T-helper 2 cell treated with Interferon-gamma antibody and Interleukin-4, amounts not matched to agents 5 μg/mL and 100 μg/mL, for 36 hours (primary cell): ENCODE data around the gene OCLN.
"Not testable (repeated sequence)": the region's sequence is repeated elsewhere in the genome, so short reads cannot be mapped to it uniquely, and the experiment has no call there.

Experiments used
- DNase-seq: peaks from one replicate; pipeline ENCODE4 v3.0.0; 2021; ENCODE audit warnings: low spot score
- H3K27ac Mint-ChIP-seq: one replicate; pipeline ENCODE4 v1.8.0; 2021; ENCODE audit warnings: mild to moderate bottlenecking, mixed read lengths
- H3K27me3 Mint-ChIP-seq: one replicate; pipeline ENCODE4 v1.8.0; 2021; ENCODE audit warnings: low read depth, mixed read lengths
- H3K36me3 Mint-ChIP-seq: one replicate; pipeline ENCODE4 v1.8.0; 2021; ENCODE audit warnings: low read depth, mixed read lengths
- H3K4me1 Mint-ChIP-seq: one replicate; pipeline ENCODE4 v1.8.0; 2021; ENCODE audit warnings: low read depth, mixed read lengths
- H3K4me3 Mint-ChIP-seq: one replicate; pipeline ENCODE4 v1.8.0; 2022; ENCODE audit warnings: mild to moderate bottlenecking, moderate library complexity, mixed read lengths
- H3K9me3 Mint-ChIP-seq: one replicate; pipeline ENCODE4 v1.8.0; 2021; ENCODE audit warnings: mixed read lengths

The OCLN gene

GRCh38 chr5:69568072-69568471 is 75.5 kb downstream of the OCLN start:
- H3K4me3 Mint-ChIP-seq, H3K36me3 Mint-ChIP-seq, H3K4me1 Mint-ChIP-seq, H3K27me3 Mint-ChIP-seq, H3K9me3 Mint-ChIP-seq, H3K27ac Mint-ChIP-seq, DNase-seq: not testable (repeated sequence)

GRCh38 chr5:69583356-69583755 is 90.8 kb downstream of the OCLN start:
- not testable (repeated sequence) for H3K27ac Mint-ChIP-seq, H3K27me3 Mint-ChIP-seq, H3K36me3 Mint-ChIP-seq, H3K4me1 Mint-ChIP-seq, DNase-seq, H3K9me3 Mint-ChIP-seq, H3K4me3 Mint-ChIP-seq

- not testable (repeated sequence) for H3K4me1 Mint-ChIP-seq, H3K27me3 Mint-ChIP-seq, DNase-seq, H3K9me3 Mint-ChIP-seq, H3K27ac Mint-ChIP-seq, H3K36me3 Mint-ChIP-seq, H3K4me3 Mint-ChIP-seq
These were observed 103.7 kb downstream of the OCLN start for GRCh38 chr5:69596114-69596840.

GRCh38 chr5:69601947-69602346 is 109.4 kb downstream of the OCLN start:
- not testable (repeated sequence) for H3K4me3 Mint-ChIP-seq, DNase-seq, H3K27ac Mint-ChIP-seq

GRCh38 chr5:69606839-69607238 is 114.2 kb downstream of the OCLN start:
- not testable (repeated sequence) for H3K9me3 Mint-ChIP-seq, H3K4me3 Mint-ChIP-seq, DNase-seq, H3K27ac Mint-ChIP-seq, H3K27me3 Mint-ChIP-seq, H3K4me1 Mint-ChIP-seq, H3K36me3 Mint-ChIP-seq

More at GRCh38 chr5:69601947-69602346, 109.4 kb downstream of the OCLN start:
- not testable (repeated sequence) for H3K36me3 Mint-ChIP-seq, H3K9me3 Mint-ChIP-seq, H3K27me3 Mint-ChIP-seq, H3K4me1 Mint-ChIP-seq
